GM19351 (cell line): ENCODE data around the gene STK39.

Experiments
- ATAC-seq: cut with Tn5 transposase; IDR thresholded peaks from one replicate; pipeline ENCODE4 v1.9.1; 2021; ENCODE audit warnings: mild to moderate bottlenecking, moderate library complexity; ENCODE audit not compliant: unreplicated experiment

STK39 gene

DNA sequence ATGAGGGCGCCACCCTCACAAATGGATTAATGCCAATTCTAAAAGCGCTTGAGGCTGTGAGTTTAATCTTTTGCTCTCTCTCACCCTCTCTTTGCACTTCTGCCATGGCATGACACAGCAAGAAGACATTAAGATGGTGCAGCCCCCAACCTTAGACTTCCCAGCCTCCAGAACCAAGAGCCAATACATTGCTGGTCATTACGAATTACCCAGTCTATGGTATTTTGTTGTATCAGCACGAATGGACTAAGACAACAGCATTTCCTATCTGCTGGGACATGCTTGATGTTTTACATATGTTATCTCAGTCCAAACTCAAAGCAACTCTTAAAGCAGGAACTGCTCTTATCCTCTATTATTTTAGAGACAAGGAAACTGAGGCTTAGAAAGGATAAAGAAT is 222.9 kb downstream of the STK39 start:
- ATAC-seq, result no peak

- no peak for ATAC-seq
Observed at GRCh38 chr2:168021800-168022587, 225.4 kb downstream of the STK39 start.

GRCh38 chr2:168015274-168015953 is 232.0 kb downstream of the STK39 start:
- no peak for ATAC-seq

DNA sequence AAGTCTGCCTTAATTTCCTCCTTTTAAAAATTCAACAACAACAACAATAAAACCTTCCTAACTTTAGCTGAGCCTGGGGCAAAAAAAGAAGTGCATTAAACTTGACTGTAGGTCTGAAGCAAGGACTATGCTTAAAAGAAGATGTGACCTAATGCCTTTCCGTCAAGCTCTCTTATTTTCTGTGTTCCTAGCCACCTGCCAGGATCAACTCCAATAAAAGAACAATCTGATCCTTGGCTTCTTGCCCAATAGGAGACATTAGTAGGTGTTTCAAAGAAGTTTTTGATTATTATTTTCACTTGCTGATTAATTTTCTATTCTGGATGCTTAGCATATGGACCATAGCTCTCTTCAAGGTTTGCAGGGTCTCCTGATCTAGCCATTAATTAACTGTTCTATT is 237.5 kb downstream of the STK39 start:
- no peak for ATAC-seq

DNA sequence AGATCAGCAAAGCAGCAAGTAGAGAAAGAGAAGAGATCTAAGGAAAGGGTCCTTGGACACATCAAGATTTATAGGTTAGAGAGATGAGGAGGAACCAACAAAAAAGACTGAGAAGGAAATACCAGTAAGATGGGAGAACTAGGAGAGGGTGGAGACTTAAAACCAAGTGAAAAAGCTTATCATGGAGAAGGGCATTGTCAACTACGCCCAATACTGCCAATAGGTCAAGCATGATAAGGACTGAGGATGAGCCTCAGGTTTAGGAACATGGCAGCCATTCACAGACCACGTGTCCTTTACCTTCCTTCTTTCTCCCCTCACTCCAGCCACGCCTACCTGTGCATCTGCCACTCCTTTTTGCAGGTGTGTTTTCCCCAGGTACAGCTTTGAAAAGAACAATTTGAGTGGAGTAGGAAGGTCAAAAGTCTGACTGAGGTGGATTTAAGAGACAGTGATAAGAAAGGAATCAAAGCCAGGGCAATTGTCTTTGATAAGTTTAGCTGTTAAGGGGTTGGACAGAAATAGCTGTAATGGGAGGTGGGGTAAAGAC is 238.7 kb downstream of the STK39 start:
- no peak for ATAC-seq

DNA sequence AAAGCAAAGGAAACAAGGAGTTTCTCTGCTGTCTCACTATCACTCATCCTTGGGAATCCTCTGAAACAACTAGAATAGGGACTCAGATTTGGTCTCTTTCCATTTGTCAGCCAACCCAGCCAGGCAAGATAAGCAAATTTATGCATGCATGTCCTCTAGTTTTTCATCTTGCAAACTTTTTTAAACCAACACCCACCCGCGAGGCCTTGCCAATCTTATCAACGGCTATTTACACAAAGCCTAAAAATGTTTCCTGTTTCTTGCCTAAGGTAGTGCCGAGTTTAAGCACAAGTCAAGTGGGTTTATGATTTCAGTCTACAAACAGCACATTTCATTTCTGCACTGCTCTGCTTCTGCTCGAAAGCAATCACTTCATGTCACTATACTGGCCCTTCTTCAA is 240.9 kb downstream of the STK39 start:
- no peak for ATAC-seq

GRCh38 chr2:168005586-168005985 is 241.8 kb downstream of the STK39 start:
- ATAC-seq, result no peak

GRCh38 chr2:168003876-168004275 is 243.5 kb downstream of the STK39 start:
- no peak for ATAC-seq

DNA sequence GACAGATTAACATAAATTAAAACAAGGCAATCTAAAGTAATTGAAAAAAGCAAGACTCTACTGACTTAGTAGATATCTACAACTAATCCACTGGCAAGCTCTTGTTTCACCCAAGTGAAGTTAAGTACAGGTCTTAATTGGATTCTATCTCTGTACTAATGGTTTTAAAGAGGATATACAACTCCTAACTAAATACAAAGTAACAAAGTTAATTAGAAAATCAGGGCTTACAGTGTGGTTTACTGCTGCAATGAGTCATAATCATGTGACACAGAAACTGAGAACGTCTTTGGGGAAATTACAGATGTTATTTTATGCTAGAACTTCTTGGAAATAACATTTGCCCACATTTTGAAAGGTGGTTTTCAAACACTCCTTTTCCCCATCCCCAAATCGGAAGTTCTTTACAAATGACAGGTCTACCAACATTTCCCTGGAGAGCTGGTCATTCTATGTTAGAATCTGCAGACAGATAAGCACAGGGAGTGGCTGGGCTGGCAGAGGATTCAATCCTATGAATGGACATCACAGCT is 245.3 kb downstream of the STK39 start:
- ATAC-seq, result peak; percentile 71

DNA sequence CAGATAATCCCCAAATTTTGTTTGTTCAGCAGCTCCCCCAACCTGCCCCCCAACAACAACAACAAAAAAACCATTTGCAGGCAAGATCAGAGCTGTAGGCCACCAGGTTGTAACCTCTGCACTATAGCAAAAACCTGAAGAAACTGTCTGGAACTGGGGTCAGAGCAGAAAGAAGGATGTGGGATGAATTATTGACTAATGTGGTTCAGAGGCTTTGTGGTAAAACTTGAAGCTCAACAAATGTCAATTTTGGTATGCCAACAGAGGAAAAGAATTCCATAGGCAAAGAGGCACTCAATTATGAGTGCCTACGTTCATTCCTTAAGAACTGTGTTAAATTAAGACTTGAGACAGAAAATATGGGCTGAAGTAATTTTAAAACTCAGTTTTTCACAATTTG is 255.1 kb downstream of the STK39 start:
- no peak for ATAC-seq

- ATAC-seq, result no peak
Observed at GRCh38 chr2:167990062-167990461, 257.3 kb downstream of the STK39 start.

GRCh38 chr2:167988296-167988695 is 259.1 kb downstream of the STK39 start:
- ATAC-seq, result no peak

GRCh38 chr2:167987558-167987957 is 259.8 kb downstream of the STK39 start:
- no peak for ATAC-seq

DNA sequence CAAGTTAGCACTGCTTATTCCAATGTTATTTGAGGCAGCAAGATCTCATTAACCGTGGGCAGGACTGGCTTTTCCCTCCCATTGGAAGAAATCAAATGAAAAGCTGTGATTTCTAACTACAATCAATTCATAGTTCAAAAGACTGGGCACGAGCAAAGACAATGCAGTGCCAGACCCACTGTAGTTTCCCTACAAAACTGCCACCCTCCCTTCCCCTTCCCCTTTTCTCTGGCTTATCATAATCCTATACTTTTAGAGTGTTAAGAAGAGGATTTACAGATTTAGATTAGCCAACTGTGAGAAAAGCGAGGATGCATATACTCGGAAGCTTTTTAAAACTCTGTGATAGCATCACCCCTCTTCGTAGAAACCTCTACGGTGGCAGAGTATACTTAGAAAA is 260.4 kb downstream of the STK39 start:
- no peak for ATAC-seq

- no peak for ATAC-seq
Observed at GRCh38 chr2:167986223-167986622, 261.2 kb downstream of the STK39 start.

GRCh38 chr2:167981945-167982344 is 265.4 kb downstream of the STK39 start:
- no peak for ATAC-seq

DNA sequence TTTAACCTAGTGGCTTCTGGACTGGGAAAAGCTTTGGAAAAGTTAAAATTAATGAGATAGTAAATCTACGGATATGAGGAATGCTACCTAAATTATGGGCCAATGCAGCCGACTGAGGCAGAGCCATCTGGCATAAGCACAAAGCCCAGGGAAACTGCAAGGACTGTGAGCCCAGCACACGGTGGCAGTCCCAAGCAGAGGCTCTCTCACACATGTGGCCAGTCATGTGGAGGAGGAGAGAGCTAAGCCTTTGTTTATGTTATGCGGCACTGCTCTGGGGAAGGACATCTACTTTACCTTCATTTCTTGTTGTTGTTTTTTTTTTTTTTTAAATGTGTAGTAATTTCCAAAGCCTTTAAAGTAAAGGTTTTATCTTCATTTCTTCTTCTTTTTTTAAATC is 267.0 kb downstream of the STK39 start:
- ATAC-seq, result no peak

DNA sequence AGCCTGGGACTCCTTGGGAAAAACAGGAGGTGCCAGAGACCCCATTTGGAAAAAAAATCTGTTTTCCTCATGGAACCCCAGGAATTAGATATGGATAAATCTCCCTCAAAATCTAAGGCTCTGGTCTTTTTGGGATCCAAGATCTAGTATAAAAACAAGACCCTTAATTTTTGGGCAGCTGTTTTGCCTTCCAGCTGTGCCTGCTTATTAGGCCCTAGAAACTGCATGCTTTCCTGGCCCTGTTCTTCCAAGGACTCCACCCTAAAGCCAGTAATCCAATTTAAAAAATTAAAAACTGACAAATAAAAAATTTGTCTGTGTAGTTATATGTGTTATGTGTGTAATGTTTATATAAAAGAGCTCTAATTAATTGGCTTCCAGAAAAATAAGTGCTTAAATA is 274.6 kb downstream of the STK39 start:
- no peak for ATAC-seq

DNA sequence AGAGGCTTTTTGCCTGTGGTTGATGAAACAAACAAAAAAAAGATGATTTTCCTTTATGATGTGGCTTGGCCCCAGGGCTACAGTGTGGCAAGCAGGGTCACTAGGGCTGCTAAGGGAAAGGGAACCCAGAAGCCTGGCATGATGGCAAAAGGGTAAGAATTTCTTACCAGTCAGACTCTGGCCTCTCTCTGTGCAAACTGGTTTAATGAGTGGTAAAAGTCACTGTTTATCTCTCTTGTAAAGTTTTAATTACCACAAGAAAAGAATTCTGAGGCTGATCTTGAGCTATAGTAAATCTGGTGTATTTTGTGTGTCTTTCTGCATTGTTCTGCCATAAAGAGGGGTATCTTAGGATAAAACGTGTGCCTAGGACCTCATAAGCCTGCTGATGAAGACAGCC is 275.4 kb downstream of the STK39 start:
- no peak for ATAC-seq

GRCh38 chr2:167966937-167967913 is 280.2 kb downstream of the STK39 start:
- no peak for ATAC-seq
